ENCODE data around the gene TUBB2B.

The TUBB2B gene

GRCh38 chr6:3226042-3226441 is 1.4 kb downstream of the TUBB2B start:
- Histone ChIP-seq H3K27ac (no peak overlapping the region), H3K27me3 (ENCODE audit: insufficient read depth, low read depth, severe bottlenecking) (peaks cover 16% of the 10 kb centered on the region), H3K9me3 (ENCODE audit: severe bottlenecking) (no peaks in the 10 kb centered on the region), H3K4me3 (ENCODE audit: low read depth, low read length) (peak overlapping the region; percentile 74), H3K36me3 (peaks cover 19% of the 10 kb centered on the region)
- TF ChIP-seq CTCF (IDR thresholded peaks at IDR 0.05; ENCODE audit: low read depth, low read length), result no peak
- no peak for DNase-seq

GRCh38 chr6:3222506-3223038 is 4.9 kb downstream of the TUBB2B start:
- H3K27me3 ChIP-seq (ENCODE audit: insufficient read depth, low read depth, severe bottlenecking), result no peaks in the 10 kb centered on the region
- no peak for DNase-seq
- H3K4me3 ChIP-seq (ENCODE audit: low read depth, low read length), result no peak overlapping the region
- H3K9me3 ChIP-seq (ENCODE audit: severe bottlenecking), result no peaks in the 10 kb centered on the region
- peaks cover 19% of the 10 kb centered on the region for H3K36me3 ChIP-seq
- TF ChIP-seq CTCF (IDR thresholded peaks at IDR 0.05; ENCODE audit: low read depth, low read length), result no peak
- no peak overlapping the region for H3K27ac ChIP-seq

GRCh38 chr6:3221578-3221977 is 5.9 kb downstream of the TUBB2B start:
- DNase-seq, result no peak
- no peaks in the 10 kb centered on the region for H3K9me3 ChIP-seq (ENCODE audit: severe bottlenecking)
- H3K27ac ChIP-seq, result no peak overlapping the region
- H3K27me3 ChIP-seq (ENCODE audit: insufficient read depth, low read depth, severe bottlenecking), result no peaks in the 10 kb centered on the region
- no peak for TF ChIP-seq CTCF (IDR thresholded peaks at IDR 0.05; ENCODE audit: low read depth, low read length)
- peaks cover 19% of the 10 kb centered on the region for H3K36me3 ChIP-seq
- H3K4me3 ChIP-seq (ENCODE audit: low read depth, low read length), result no peak overlapping the region

GRCh38 chr6:3220366-3220765 is 7.1 kb downstream of the TUBB2B start:
- TF ChIP-seq CTCF (IDR thresholded peaks at IDR 0.05; ENCODE audit: low read depth, low read length), result no peak
- DNase-seq, result no peak

GRCh38 chr6:3218266-3218665 is 9.2 kb downstream of the TUBB2B start:
- no peaks in the 10 kb centered on the region for H3K9me3 ChIP-seq (ENCODE audit: severe bottlenecking)
- TF ChIP-seq CTCF (IDR thresholded peaks at IDR 0.05; ENCODE audit: low read depth, low read length), result no peak
- DNase-seq, result no peak
- no peaks in the 10 kb centered on the region for H3K36me3 ChIP-seq
- no peak overlapping the region for H3K4me3 ChIP-seq (ENCODE audit: low read depth, low read length)
- no peak overlapping the region for H3K27ac ChIP-seq
- H3K27me3 ChIP-seq (ENCODE audit: insufficient read depth, low read depth, severe bottlenecking), result no peaks in the 10 kb centered on the region

More at GRCh38 chr6:3220366-3220765, 7.1 kb downstream of the TUBB2B start:
- Histone ChIP-seq H3K36me3 (peaks cover 12% of the 10 kb centered on the region), H3K9me3 (ENCODE audit: severe bottlenecking) (no peaks in the 10 kb centered on the region), H3K27ac (no peak overlapping the region), H3K27me3 (ENCODE audit: insufficient read depth, low read depth, severe bottlenecking) (no peaks in the 10 kb centered on the region), H3K4me3 (ENCODE audit: low read depth, low read length) (no peak overlapping the region)

GRCh38 chr6:3217286-3217685 is 10.2 kb downstream of the TUBB2B start:
- DNase-seq, result no peak
- no peaks in the 10 kb centered on the region for H3K36me3 ChIP-seq
- no peaks in the 10 kb centered on the region for H3K9me3 ChIP-seq (ENCODE audit: severe bottlenecking)
- H3K27me3 ChIP-seq (ENCODE audit: insufficient read depth, low read depth, severe bottlenecking), result no peaks in the 10 kb centered on the region
- no peak for TF ChIP-seq CTCF (IDR thresholded peaks at IDR 0.05; ENCODE audit: low read depth, low read length)
- no peak overlapping the region for H3K4me3 ChIP-seq (ENCODE audit: low read depth, low read length)
- H3K27ac ChIP-seq, result no peak overlapping the region
